Tibial nerve (tissue), 4 donors: ENCODE results near the gene AUNIP. TPM values are rescaled to one million over a fixed set of nuclear protein-coding genes. Genes with fewer than 3 reads are reported as not detected.

Experiments used
- DNase-seq, 2 donors: peaks; one replicate each; pipeline ENCODE4 v3.0.0-alpha.2; 2019; ENCODE audit warnings: low spot score in 2 of 2
- H3K27ac ChIP-seq, 4 donors: fragments of 200-600 bp; sonication (generic) in 3 of 4; one replicate each; pipeline ENCODE4 v1.5.1; 2017 to 2019; ENCODE audit warnings: mild to moderate bottlenecking in 1 of 4
- H3K27me3 ChIP-seq, 2 donors: fragments of 200-600 bp; sonication (generic) in 1 of 2; one replicate each; pipeline versions ENCODE4 v1.5.1 to v1.6.0; 2017 to 2019
- H3K36me3 ChIP-seq, 3 donors: fragments of 200-600 bp; sonication (generic); one replicate each; pipeline ENCODE4 v1.5.1; 2018 to 2019
- H3K4me1 ChIP-seq, 4 donors: fragments of 200-600 bp; sonication (generic) in 3 of 4; one replicate each; pipeline ENCODE4 v1.5.1; 2017 to 2019
- H3K4me3 ChIP-seq, 4 donors: fragments of 200-600 bp; sonication (generic) in 3 of 4; one replicate each; pipeline ENCODE4 v1.5.1; 2017 to 2019; ENCODE audit warnings: mild to moderate bottlenecking in 1 of 4, moderate library complexity in 1 of 4
- H3K9me3 ChIP-seq, 4 donors: fragments of 200-600 bp; sonication (generic) in 3 of 4; one replicate each; pipeline ENCODE4 v1.5.1; 2017 to 2019
- CTCF ChIP-seq, 5 experiments: fragments of 200-600 bp in 3 of 5; fragments of 450-650 bp in 2 of 5; sonication (generic) in 3 of 5; IDR thresholded peaks; one replicate each; pipeline ENCODE4 v1.5.1; 2016 to 2019; ENCODE audit warnings: antibody characterized with exemption in 5 of 5, mild to moderate bottlenecking in 3 of 5, moderate library complexity in 2 of 5
- EP300 ChIP-seq, 2 donors: sonication (generic); formaldehyde crosslinking; IDR thresholded peaks; one replicate each; pipeline ENCODE4 v1.6.1; 2017; ENCODE audit warnings: antibody characterized with exemption in 2 of 2, mild to moderate bottlenecking in 1 of 2
- POLR2A ChIP-seq, 2 donors: fragments of 450-650 bp; IDR thresholded peaks; one replicate each; pipeline ENCODE4 v1.6.1; 2017; ENCODE audit warnings: antibody characterized with exemption in 2 of 2, mild to moderate bottlenecking in 2 of 2, moderate library complexity in 2 of 2
- WGBS, 2 donors: methylation state at CpG; one replicate each; pipeline ENCODE4 v1.1.5; 2018; 5-methylcytosine and 5-hydroxymethylcytosine counted together
- total RNA-seq, 4 donors: library from RNA; depleted of rRNA; stranded (reverse); fragments of >200 nt; gene quantifications; one replicate each; pipeline ENCODE4 v1.1.0, GENCODE V29; 2016

Gene AUNIP
- total RNA-seq, 4 donors from 2014 or later: not detected

GRCh38 chr1:25796811-25797458 is 62.3 kb downstream of the AUNIP start:
- no peak overlapping the region for H3K4me3 ChIP-seq
- H3K27me3 ChIP-seq: no peaks in the 10 kb centered on the region
- TF ChIP-seq POLR2A (IDR thresholded peaks at IDR 0.05) (no peak), EP300 (IDR thresholded peaks at IDR 0.05) (peak in 1 of 2 donors; percentile 42), CTCF (IDR thresholded peaks at IDR 0.05) (peak; percentile 64 to 84 (median 73))
- peak; percentile 82 to 94 for DNase-seq
- no peaks in the 10 kb centered on the region for H3K9me3 ChIP-seq
- 10 to 12% methylated on average over 19 of the region's 19 CpGs for WGBS, 2 donors
- peak overlapping the region in 1 of 4 donors; percentile 1 for H3K27ac ChIP-seq
- no peaks in the 10 kb centered on the region for H3K36me3 ChIP-seq
- peaks cover 0 to 46% (median 14%) of the 10 kb centered on the region in 4 donors for H3K4me1 ChIP-seq

- no peaks in the 10 kb centered on the region for H3K27me3 ChIP-seq
- no peak overlapping the region for H3K4me3 ChIP-seq
- H3K4me1 ChIP-seq: peaks cover 0 to 38% (median 10%) of the 10 kb centered on the region in 4 donors
- H3K36me3 ChIP-seq: no peaks in the 10 kb centered on the region
- H3K9me3 ChIP-seq: no peaks in the 10 kb centered on the region
- no peak for DNase-seq
- 74 to 80% methylated on average over 22 of the region's 22 CpGs for WGBS, 2 donors
- no peak for TF ChIP-seq CTCF (IDR thresholded peaks at IDR 0.05)
- TF ChIP-seq EP300 (IDR thresholded peaks at IDR 0.05): no peak
- TF ChIP-seq POLR2A (IDR thresholded peaks at IDR 0.05): no peak
- H3K27ac ChIP-seq: peak overlapping the region in 1 of 4 donors; percentile 1
Measured at GRCh38 chr1:25795946-25796810, 63.1 kb downstream of the AUNIP start.

GRCh38 chr1:25795211-25795610 is 64.0 kb downstream of the AUNIP start:
- WGBS, 2 donors: 65 to 81% methylated on average over 2 of the region's 2 CpGs
- Histone ChIP-seq H3K4me3 (no peak overlapping the region), H3K4me1 (peaks cover 0 to 32% (median 5%) of the 10 kb centered on the region in 4 donors), H3K27me3 (no peaks in the 10 kb centered on the region), H3K36me3 (no peaks in the 10 kb centered on the region), H3K9me3 (no peaks in the 10 kb centered on the region), H3K27ac (no peak overlapping the region)
- TF ChIP-seq POLR2A (IDR thresholded peaks at IDR 0.05): no peak
- no peak for TF ChIP-seq CTCF (IDR thresholded peaks at IDR 0.05)
- no peak for TF ChIP-seq EP300 (IDR thresholded peaks at IDR 0.05)
- DNase-seq: no peak

GRCh38 chr1:25794325-25794724 is 64.9 kb downstream of the AUNIP start:
- H3K27me3 ChIP-seq: no peaks in the 10 kb centered on the region
- DNase-seq: no peak
- H3K9me3 ChIP-seq: no peaks in the 10 kb centered on the region
- no peak overlapping the region for H3K27ac ChIP-seq
- H3K36me3 ChIP-seq: no peaks in the 10 kb centered on the region
- no peak overlapping the region for H3K4me3 ChIP-seq
- WGBS, 2 donors: 37 to 40% methylated on average over 8 of the region's 8 CpGs
- TF ChIP-seq EP300 (IDR thresholded peaks at IDR 0.05) (no peak), POLR2A (IDR thresholded peaks at IDR 0.05) (no peak), CTCF (IDR thresholded peaks at IDR 0.05) (no peak)
- peaks cover 0 to 26% (median 2%) of the 10 kb centered on the region in 4 donors for H3K4me1 ChIP-seq
